HFFc6 (cell line): ENCODE data around the gene LAMA2. TPM values are rescaled to one million over a fixed set of nuclear protein-coding genes. Genes with fewer than 3 reads are reported as not detected.

ENCODE experiments used
- DNase-seq: peaks from one replicate; pipeline ENCODE4 v3.0.0-alpha.2; 2018
- H3K27ac Mint-ChIP-seq: 2 replicates; pipeline ENCODE4 v1.8.0; 2020; ENCODE audit warnings: mild to moderate bottlenecking, mixed read lengths
- H3K27me3 Mint-ChIP-seq: 2 replicates; pipeline ENCODE4 v1.8.0; 2021; ENCODE audit warnings: mild to moderate bottlenecking, moderate library complexity, mixed read lengths; ENCODE audit not compliant: insufficient read depth
- H3K36me3 Mint-ChIP-seq: 2 replicates; pipeline ENCODE4 v1.8.0; 2021; ENCODE audit warnings: low read depth, mixed read lengths
- H3K4me1 Mint-ChIP-seq: 2 replicates; pipeline ENCODE4 v1.8.0; 2020; ENCODE audit warnings: low read depth, mixed read lengths
- H3K4me3 Mint-ChIP-seq: 2 replicates; pipeline ENCODE4 v1.8.0; 2020; ENCODE audit warnings: mild to moderate bottlenecking, moderate library complexity, mixed read lengths
- H3K9me3 Mint-ChIP-seq: 2 replicates; pipeline ENCODE4 v1.8.0; 2020; ENCODE audit warnings: mild to moderate bottlenecking, mixed read lengths
- total RNA-seq, 6 experiments: library from RNA; stranded (reverse); fragmentation: NEBNext Ultra II Directional; extraction: Animal tissue kit (Norgen Biotek cat#: 25700); gene quantifications; 2 replicates in 1 of 6; 3 replicates in 5 of 6; pipeline ENCODE4 v1.2.3, GENCODE V29; 2021
- TF ChIP-seq, protein P1 (sequence below): fragments of 200-600 bp; sonication (generic); IDR thresholded peaks from 2 replicates; pipeline ENCODE4 v1.5.0; 2021; ENCODE audit warnings: antibody characterized with exemption, mild to moderate bottlenecking

The LAMA2 gene
- total RNA-seq, 6 experiments from 2014 or later: 8.2 to 14.3 (median 10.5) TPM

DNA sequence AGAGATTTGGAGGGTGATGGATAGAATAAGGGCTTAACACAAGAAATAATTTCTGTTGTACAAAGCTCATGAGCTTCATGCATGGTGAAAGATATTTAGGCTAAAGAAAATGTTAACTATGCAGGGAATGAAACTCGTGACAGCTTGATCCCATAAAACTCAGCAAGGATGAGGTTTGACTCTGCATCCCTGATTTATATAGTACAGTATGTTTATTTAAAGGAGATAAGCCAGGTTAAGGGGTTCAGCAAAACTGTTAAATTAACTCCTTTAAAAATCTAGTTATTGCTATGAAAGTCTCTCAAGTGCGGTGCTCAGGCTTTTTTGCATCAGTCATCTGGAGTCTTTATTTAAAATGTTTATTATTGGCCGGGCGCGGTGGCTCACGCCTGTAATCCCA, 326.4 kb downstream of the LAMA2 start:
- H3K4me1 Mint-ChIP-seq: peaks cover 45% of the 10 kb centered on the region
- no peak for DNase-seq
- H3K4me3 Mint-ChIP-seq: no peak overlapping the region
- TF ChIP-seq, protein P1, sequence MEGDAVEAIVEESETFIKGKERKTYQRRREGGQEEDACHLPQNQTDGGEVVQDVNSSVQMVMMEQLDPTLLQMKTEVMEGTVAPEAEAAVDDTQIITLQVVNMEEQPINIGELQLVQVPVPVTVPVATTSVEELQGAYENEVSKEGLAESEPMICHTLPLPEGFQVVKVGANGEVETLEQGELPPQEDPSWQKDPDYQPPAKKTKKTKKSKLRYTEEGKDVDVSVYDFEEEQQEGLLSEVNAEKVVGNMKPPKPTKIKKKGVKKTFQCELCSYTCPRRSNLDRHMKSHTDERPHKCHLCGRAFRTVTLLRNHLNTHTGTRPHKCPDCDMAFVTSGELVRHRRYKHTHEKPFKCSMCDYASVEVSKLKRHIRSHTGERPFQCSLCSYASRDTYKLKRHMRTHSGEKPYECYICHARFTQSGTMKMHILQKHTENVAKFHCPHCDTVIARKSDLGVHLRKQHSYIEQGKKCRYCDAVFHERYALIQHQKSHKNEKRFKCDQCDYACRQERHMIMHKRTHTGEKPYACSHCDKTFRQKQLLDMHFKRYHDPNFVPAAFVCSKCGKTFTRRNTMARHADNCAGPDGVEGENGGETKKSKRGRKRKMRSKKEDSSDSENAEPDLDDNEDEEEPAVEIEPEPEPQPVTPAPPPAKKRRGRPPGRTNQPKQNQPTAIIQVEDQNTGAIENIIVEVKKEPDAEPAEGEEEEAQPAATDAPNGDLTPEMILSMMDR: no peak
- no peaks in the 10 kb centered on the region for H3K9me3 Mint-ChIP-seq
- H3K27me3 Mint-ChIP-seq: no peaks in the 10 kb centered on the region
- no peak overlapping the region for H3K27ac Mint-ChIP-seq
- H3K36me3 Mint-ChIP-seq: no peaks in the 10 kb centered on the region

GRCh38 chr6:129210684-129211083, 327.7 kb downstream of the LAMA2 start:
- H3K9me3 Mint-ChIP-seq: no peaks in the 10 kb centered on the region
- no peak for DNase-seq
- H3K4me1 Mint-ChIP-seq: peaks cover 52% of the 10 kb centered on the region
- H3K4me3 Mint-ChIP-seq: no peak overlapping the region
- H3K36me3 Mint-ChIP-seq: no peaks in the 10 kb centered on the region
- H3K27ac Mint-ChIP-seq: no peak overlapping the region
- TF ChIP-seq, protein P1: no peak
- H3K27me3 Mint-ChIP-seq: no peaks in the 10 kb centered on the region

- peaks cover 61% of the 10 kb centered on the region for H3K4me1 Mint-ChIP-seq
- H3K9me3 Mint-ChIP-seq: no peaks in the 10 kb centered on the region
- peak overlapping the region; percentile 36; the same call in 1 of the 2 replicates for H3K27ac Mint-ChIP-seq
- H3K4me3 Mint-ChIP-seq: no peak overlapping the region
- H3K36me3 Mint-ChIP-seq: no peaks in the 10 kb centered on the region
- no peaks in the 10 kb centered on the region for H3K27me3 Mint-ChIP-seq
- TF ChIP-seq, protein P1: no peak
- DNase-seq: no peak
Measured at GRCh38 chr6:129211626-129212025, 328.7 kb downstream of the LAMA2 start.

- no peaks in the 10 kb centered on the region for H3K27me3 Mint-ChIP-seq
- H3K4me3 Mint-ChIP-seq: peak overlapping the region; percentile 1; the same call in 1 of the 2 replicates
- peak overlapping the region; percentile 76 for H3K27ac Mint-ChIP-seq
- H3K4me1 Mint-ChIP-seq: peaks cover 62% of the 10 kb centered on the region
- peak; percentile 58 for DNase-seq
- no peaks in the 10 kb centered on the region for H3K9me3 Mint-ChIP-seq
- no peaks in the 10 kb centered on the region for H3K36me3 Mint-ChIP-seq
- TF ChIP-seq, protein P1: no peak
Measured at GRCh38 chr6:129212081-129212480, 329.1 kb downstream of the LAMA2 start.

DNA sequence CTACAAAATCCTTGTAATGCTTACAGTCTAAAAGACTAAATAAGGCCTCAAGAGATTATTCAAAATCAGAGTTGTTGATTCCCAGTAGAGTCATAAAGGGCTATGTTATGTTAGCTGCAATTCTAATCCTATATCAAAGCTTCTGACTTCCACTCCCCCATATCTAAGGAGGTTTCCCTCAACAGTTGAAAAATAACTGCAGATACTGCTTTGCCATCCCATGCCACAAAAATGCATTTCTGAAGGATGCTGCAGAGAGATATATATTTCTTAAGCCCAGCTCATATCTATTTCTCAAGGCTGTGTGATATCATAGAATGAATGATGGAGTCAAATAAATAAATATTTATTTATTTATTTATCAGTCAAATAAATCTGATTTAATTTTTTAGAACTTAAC, 332.3 kb downstream of the LAMA2 start:
- Mint-ChIP-seq H3K27ac (no peak overlapping the region), H3K9me3 (no peaks in the 10 kb centered on the region), H3K4me1 (peaks cover 42% of the 10 kb centered on the region), H3K36me3 (no peaks in the 10 kb centered on the region), H3K27me3 (no peaks in the 10 kb centered on the region), H3K4me3 (no peak overlapping the region)
- DNase-seq: no peak
- TF ChIP-seq, protein P1: no peak
